ENCODE measurements around the gene GAREM1.
"Not testable (repeated sequence)": the region's sequence is repeated elsewhere in the genome, so short reads cannot be mapped to it uniquely, and the experiment has no call there.

The GAREM1 gene

GRCh38 chr18:32366586-32367538 lies 103.8 kb downstream of the GAREM1 start:
- no peak for DNase-seq

- DNase-seq, result no peak
These were observed 108.2 kb downstream of the GAREM1 start for GRCh38 chr18:32362484-32362883.

- DNase-seq, result no peak
These were observed 109.9 kb downstream of the GAREM1 start for GRCh38 chr18:32360682-32361345.

GRCh38 chr18:32358529-32358928 lies 112.2 kb downstream of the GAREM1 start:
- DNase-seq, result no peak

GRCh38 chr18:32358075-32358474 lies 112.6 kb downstream of the GAREM1 start:
- DNase-seq, result no peak

- DNase-seq, result no peak
These were observed 114.8 kb downstream of the GAREM1 start for GRCh38 chr18:32355896-32356295.

GRCh38 chr18:32354518-32354917 lies 116.2 kb downstream of the GAREM1 start:
- DNase-seq, result no peak

- DNase-seq, result no peak
These were observed 117.4 kb downstream of the GAREM1 start for GRCh38 chr18:32353257-32353656.

GRCh38 chr18:32351032-32351431 lies 119.7 kb downstream of the GAREM1 start:
- no peak for DNase-seq

- DNase-seq, result no peak
These were observed 120.8 kb downstream of the GAREM1 start for GRCh38 chr18:32349728-32350395.

- no peak for DNase-seq
These were observed 124.0 kb downstream of the GAREM1 start for GRCh38 chr18:32346671-32347070.

- DNase-seq, result no peak
These were observed 127.0 kb downstream of the GAREM1 start for GRCh38 chr18:32343634-32344033.

GRCh38 chr18:32341112-32341511 lies 129.6 kb downstream of the GAREM1 start:
- DNase-seq, result not testable (repeated sequence)

- no peak for DNase-seq
These were observed 131.6 kb downstream of the GAREM1 start for GRCh38 chr18:32339045-32339444.

GRCh38 chr18:32337821-32338220 lies 132.9 kb downstream of the GAREM1 start:
- DNase-seq, result no peak

- DNase-seq, result no peak
These were observed 133.3 kb downstream of the GAREM1 start for GRCh38 chr18:32337347-32337746.

GRCh38 chr18:32335228-32335627 lies 135.5 kb downstream of the GAREM1 start:
- no peak for DNase-seq

- DNase-seq, result no peak
These were observed 136.9 kb downstream of the GAREM1 start for GRCh38 chr18:32333781-32334180.

GRCh38 chr18:32332708-32333107 lies 138.0 kb downstream of the GAREM1 start:
- no peak for DNase-seq

- DNase-seq, result no peak
These were observed 141.7 kb downstream of the GAREM1 start for GRCh38 chr18:32328974-32329373.

- no peak for DNase-seq
These were observed 142.3 kb downstream of the GAREM1 start for GRCh38 chr18:32328379-32328778.

- no peak for DNase-seq
These were observed 144.0 kb downstream of the GAREM1 start for GRCh38 chr18:32326450-32327308.

- DNase-seq, result no peak
These were observed 146.5 kb downstream of the GAREM1 start for GRCh38 chr18:32324181-32324580.
